ENCODE results near the gene WDR70.
"Not testable (repeated sequence)": the region's sequence is repeated elsewhere in the genome, so short reads cannot be mapped to it uniquely, and the experiment has no call there.

- TF ChIP-seq CTCF (conservative IDR thresholded peaks at IDR 0.05; ENCODE audit: low read depth, low read length); EZH2 (IDR thresholded peaks at IDR 0.05; ENCODE audit: low read length, unreplicated experiment); EZH2phosphoT487 (IDR thresholded peaks at IDR 0.05; ENCODE audit: borderline replicate concordance, low read length): not testable (repeated sequence)
Measured at GRCh38 chr5:37454402-37455055, 75.4 kb downstream of the WDR70 start.
